HG03460 (cell line): ENCODE data around the gene GALT.
"Not testable (repeated sequence)": the region's sequence is repeated elsewhere in the genome, so short reads cannot be mapped to it uniquely, and the experiment has no call there.

Experiments
- ATAC-seq: cut with Tn5 transposase; IDR thresholded peaks from one replicate; pipeline ENCODE4 v1.9.1; 2021; ENCODE audit not compliant: unreplicated experiment

The GALT gene

GRCh38 chr9:34627716-34628655 is 18.5 kb upstream of the GALT start:
- ATAC-seq: no peak

GRCh38 chr9:34628656-34629490 is 17.6 kb upstream of the GALT start, which contains the start of gene ARID3C:
ARID3C (minus strand) TSS chr9:34629066; CDS start chr9:34628014, 1,052 bp downstream.
- no peak for ATAC-seq

GRCh38 chr9:34629491-34629808 is 17.0 kb upstream of the GALT start:
- ATAC-seq: no peak

- ATAC-seq: no peak
Measured at GRCh38 chr9:34630402-34631154, 15.9 kb upstream of the GALT start.

- no peak for ATAC-seq
Measured at GRCh38 chr9:34633166-34633565, 13.3 kb upstream of the GALT start.

GRCh38 chr9:34633851-34634550 is 12.5 kb upstream of the GALT start:
- ATAC-seq: no peak

GRCh38 chr9:34634551-34635248 is 11.8 kb upstream of the GALT start:
- no peak for ATAC-seq

- no peak for ATAC-seq
Measured at GRCh38 chr9:34635556-34635955, 10.9 kb upstream of the GALT start.

- no peak for ATAC-seq
Measured at GRCh38 chr9:34636791-34637355, 9.6 kb upstream of the GALT start.

GRCh38 chr9:34637356-34638137 is 8.9 kb upstream of the GALT start, which contains the start of gene SIGMAR1:
SIGMAR1 (minus strand) TSS chr9:34637787; CDS start chr9:34637697, 90 bp downstream.
- peak; percentile 88 for ATAC-seq

GRCh38 chr9:34638138-34638445 is 8.4 kb upstream of the GALT start:
- no peak for ATAC-seq

GRCh38 chr9:34639322-34639721 is 7.2 kb upstream of the GALT start:
- not testable (repeated sequence) for ATAC-seq

GRCh38 chr9:34642679-34643078 is 3.8 kb upstream of the GALT start:
- no peak for ATAC-seq

GRCh38 chr9:34644766-34645314 is 1.6 kb upstream of the GALT start:
- ATAC-seq: no peak

- ATAC-seq: peak; percentile 17
Measured at GRCh38 chr9:34647084-34647403, 569 bp downstream of the GALT start.

GRCh38 chr9:34647651-34648050 is 1.2 kb downstream of the GALT start:
- no peak for ATAC-seq

GRCh38 chr9:34648673-34649072 is 2.2 kb downstream of the GALT start:
- no peak for ATAC-seq

GRCh38 chr9:34650816-34651215 is 4.3 kb downstream of the GALT start:
- ATAC-seq: no peak

- no peak for ATAC-seq
Measured at GRCh38 chr9:34651321-34651720, 4.8 kb downstream of the GALT start.
